GM21360 (cell line): ENCODE results near the gene TUB.

ENCODE experiments used
- ATAC-seq: cut with Tn5 transposase; IDR thresholded peaks from one replicate; pipeline ENCODE4 v1.9.1; 2021; ENCODE audit warnings: mild to moderate bottlenecking, moderate library complexity; ENCODE audit not compliant: unreplicated experiment

Gene TUB

GRCh38 chr11:8089791-8090510 is 8.9 kb downstream of the TUB start:
- ATAC-seq, result no peak

GRCh38 chr11:8090756-8091155 is 9.7 kb downstream of the TUB start:
- no peak for ATAC-seq

GRCh38 chr11:8091721-8092120 is 10.7 kb downstream of the TUB start:
- no peak for ATAC-seq

GRCh38 chr11:8092587-8093424 is 11.8 kb downstream of the TUB start:
- peak; percentile 83 for ATAC-seq

GRCh38 chr11:8093931-8094575 is 13.0 kb downstream of the TUB start:
- ATAC-seq, result no peak

GRCh38 chr11:8094656-8095055 is 13.6 kb downstream of the TUB start:
- no peak for ATAC-seq

GRCh38 chr11:8095371-8095770 is 14.4 kb downstream of the TUB start:
- ATAC-seq, result no peak

- no peak for ATAC-seq
These were observed 15.0 kb downstream of the TUB start for GRCh38 chr11:8095806-8096522.

GRCh38 chr11:8096575-8096974 is 15.6 kb downstream of the TUB start:
- no peak for ATAC-seq

- no peak for ATAC-seq
These were observed 16.1 kb downstream of the TUB start for GRCh38 chr11:8097062-8097461.

- no peak for ATAC-seq
These were observed 16.5 kb downstream of the TUB start for GRCh38 chr11:8097468-8097867.

GRCh38 chr11:8097926-8098325 is 16.9 kb downstream of the TUB start:
- ATAC-seq, result no peak

- no peak for ATAC-seq
These were observed 17.4 kb downstream of the TUB start for GRCh38 chr11:8098361-8098760.

- ATAC-seq, result no peak
These were observed 17.9 kb downstream of the TUB start for GRCh38 chr11:8098879-8099278.

GRCh38 chr11:8099291-8099899 is 18.4 kb downstream of the TUB start:
- ATAC-seq, result no peak

GRCh38 chr11:8100158-8100557 is 19.1 kb downstream of the TUB start:
- ATAC-seq, result no peak

- ATAC-seq, result no peak
These were observed 19.6 kb downstream of the TUB start for GRCh38 chr11:8100605-8101004.

- no peak for ATAC-seq
These were observed 20.4 kb downstream of the TUB start for GRCh38 chr11:8101421-8101820.

- no peak for ATAC-seq
These were observed 21.4 kb downstream of the TUB start for GRCh38 chr11:8102296-8102915.

GRCh38 chr11:8102965-8103364 is 22.0 kb downstream of the TUB start:
- ATAC-seq, result no peak
